Endothelial cell of umbilical vein (primary cell): ENCODE results near the gene RPS14. TPM values are rescaled to one million over a fixed set of nuclear protein-coding genes. Genes with fewer than 3 reads are reported as not detected.

Experiments
- BruUV-seq: library from RNA; stranded (reverse); fragments of 400-500 nt; replicated peaks from 2 replicates; lab custom pipeline; 2021; lab: Mats Ljungman, UMichigan
- CTCF ChIA-PET: fragments of 300-600, 350-600 bp; sonication (Branson Sonifier 250); formaldehyde crosslinking; loops from one replicate; lab custom pipeline; 2021; ENCODE audit warnings: antibody characterized with exemption, inconsistent platforms; lab: Charles Lee
- POLR2A ChIA-PET: fragments of 300-600, 350-600 bp; sonication (Branson Sonifier 250); formaldehyde crosslinking; loops from one replicate; lab custom pipeline; 2021; ENCODE audit warnings: antibody characterized with exemption, inconsistent platforms; lab: Charles Lee
- DNase-seq: peaks from one replicate; pipeline ENCODE4 v3.0.0-alpha.2; 2011; ENCODE audit warnings: low read depth, low spot score
- FAIRE-seq: peaks from 2 replicates; lab custom pipeline; 2011; peaks lifted over from hg19 to GRCh38; lab: Jason Lieb, UNC
- H2AFZ ChIP-seq: 2 replicates; pipeline ENCODE4 v1.6.0; 2012; ENCODE audit warnings: low read depth, low read length, control low read depth, inconsistent platforms
- H3K27ac ChIP-seq: 2 replicates; pipeline ENCODE4 v1.5.1; 2011; ENCODE audit warnings: low read depth, mild to moderate bottlenecking, control low read depth, low read length, moderate library complexity; ENCODE audit not compliant: insufficient read depth
- H3K27me3 ChIP-seq, 2 experiments: 2 replicates each; pipeline versions ENCODE4 v1.6.0 to v1.6.1; 2011; ENCODE audit warnings: low read length in 2 of 2, mixed read lengths in 1 of 2; ENCODE audit not compliant: control insufficient read depth in 2 of 2, insufficient read depth in 2 of 2
- H3K36me3 ChIP-seq, 2 experiments: 2 replicates in 1 of 2; 3 replicates in 1 of 2; pipeline ENCODE4 v1.5.1; 2011; ENCODE audit warnings: low read length in 2 of 2, mild to moderate bottlenecking in 1 of 2, moderate library complexity in 1 of 2; ENCODE audit not compliant: control insufficient read depth in 2 of 2, insufficient read depth in 2 of 2; ENCODE audit errors: extremely low read depth in 1 of 2
- H3K4me1 ChIP-seq: 3 replicates; pipeline ENCODE4 v1.5.1; 2011; ENCODE audit warnings: mild to moderate bottlenecking, low read length; ENCODE audit not compliant: control insufficient read depth, insufficient read depth; ENCODE audit errors: extremely low read depth
- H3K4me2 ChIP-seq: 2 replicates; pipeline ENCODE4 v1.6.1; 2011; ENCODE audit warnings: low read length, control low read depth, mixed read lengths; ENCODE audit not compliant: insufficient read depth
- H3K4me3 ChIP-seq, 3 experiments: fragments of 200-600 bp in 1 of 3; sonication (generic), shearing (Covaris generic) in 1 of 3; replicated peaks in 1 of 3; 2 replicates each; pipeline ENCODE4 v1.5.1; 2011 to 2016; ENCODE audit warnings: control low read depth in 3 of 3, low read length in 3 of 3, mild to moderate bottlenecking in 2 of 3, inconsistent platforms in 1 of 3, low read depth in 1 of 3, moderate library complexity in 1 of 3; ENCODE audit not compliant: insufficient read depth in 1 of 3
- H3K79me2 ChIP-seq: 2 replicates; pipeline ENCODE4 v1.6.0; 2012; ENCODE audit warnings: low read length, inconsistent platforms; ENCODE audit not compliant: control insufficient read depth, insufficient read depth
- H3K9ac ChIP-seq: replicated peaks from 2 replicates; pipeline ENCODE3; 2011; ENCODE audit warnings: low read length, control low read depth; ENCODE audit not compliant: insufficient read depth; ENCODE audit errors: extremely low read depth
- H3K9me1 ChIP-seq: replicated peaks from 3 replicates; pipeline ENCODE4 v1.6.0; 2011; ENCODE audit warnings: mild to moderate bottlenecking, low read length; ENCODE audit not compliant: control insufficient read depth, insufficient read depth; ENCODE audit errors: extremely low read depth
- H3K9me3 ChIP-seq: replicated peaks from 2 replicates; pipeline ENCODE4 v1.5.1; 2012; ENCODE audit warnings: low read length, inconsistent platforms; ENCODE audit not compliant: control insufficient read depth, insufficient read depth
- H4K20me1 ChIP-seq: replicated peaks from 2 replicates; pipeline ENCODE3; 2011; ENCODE audit warnings: mild to moderate bottlenecking, low read length; ENCODE audit not compliant: control insufficient read depth, insufficient read depth; ENCODE audit errors: extremely low read depth
- EZH2 ChIP-seq: IDR thresholded peaks from 2 replicates; pipeline ENCODE4 v1.6.1; 2012; ENCODE audit warnings: borderline replicate concordance, low read depth, mild to moderate bottlenecking, moderate library complexity, low read length, inconsistent platforms; ENCODE audit not compliant: severe bottlenecking
- FOS ChIP-seq: IDR thresholded peaks from 2 replicates; pipeline ENCODE4 v1.6.1; 2011; ENCODE audit warnings: mild to moderate bottlenecking, low read length, moderate library complexity, borderline replicate concordance; ENCODE audit not compliant: insufficient read depth
- GATA2 ChIP-seq: IDR thresholded peaks from 2 replicates; pipeline ENCODE4 v1.7.0; 2011; ENCODE audit warnings: low read depth, mild to moderate bottlenecking, moderate library complexity, mixed read lengths, low read length; ENCODE audit not compliant: insufficient read length, insufficient read depth
- JUN ChIP-seq: IDR thresholded peaks from 2 replicates; pipeline ENCODE4 v1.6.1; 2011; ENCODE audit warnings: borderline replicate concordance, low read depth; ENCODE audit not compliant: insufficient read length, insufficient read depth
- MYC ChIP-seq: IDR thresholded peaks from one replicate; pipeline ENCODE4 v1.6.1; 2011; ENCODE audit warnings: mild to moderate bottlenecking, low read depth, low read length
- POLR2A ChIP-seq: IDR thresholded peaks from 2 replicates; pipeline ENCODE4 v1.6.1; 2012; ENCODE audit warnings: low read depth, mild to moderate bottlenecking, control low read depth, low read length
- POLR2AphosphoS5 ChIP-seq: IDR thresholded peaks from 2 replicates; pipeline ENCODE4 v1.6.1; 2012; ENCODE audit warnings: low read depth, mild to moderate bottlenecking, control low read depth, low read length, moderate library complexity; ENCODE audit not compliant: insufficient read depth
- dilution Hi-C: fragments of 300-500 bp; cut with MboI; formaldehyde crosslinking; loops from one replicate; pipeline ENCODE4 v1.15.0; 2019; ENCODE audit warnings: low sequenced_read_pairs; ENCODE audit not compliant: extremely low pct_ligation_motif_present
- intact Hi-C: fragments of 100-400 bp; cut with micrococcal nuclease; formaldehyde crosslinking; loops from one replicate; pipeline ENCODE4 v1.10.0; 2022
- polyA plus RNA-seq, 4 experiments: library from polyadenylated mRNA; depleted of rRNA in 3 of 4; stranded (reverse) in 3 of 4; unstranded in 1 of 4; fragments of >200 nt; gene quantifications; 2 replicates each; pipeline versions ENCODE4 v1.2.1 to v1.2.3, GENCODE V29; 2011 to 2012; ENCODE audit warnings: missing spikeins in 1 of 4
- total RNA-seq: library from RNA; stranded (reverse); gene quantifications from 2 replicates; pipeline ENCODE4 v1.2.3, GENCODE V29; 2021
- TF ChIP-seq, protein P1 (sequence below): IDR thresholded peaks from 2 replicates; pipeline ENCODE4 v1.6.1; 2011; ENCODE audit not compliant: insufficient read depth, insufficient read length
- TF ChIP-seq, protein P2 (sequence below), 2 donors: IDR thresholded peaks; 1 replicate in 1 of 2; 2 replicates in 1 of 2; pipeline ENCODE4 v1.5.1; 2011; ENCODE audit warnings: low read length in 2 of 2, mild to moderate bottlenecking in 2 of 2, moderate library complexity in 2 of 2, control low read depth in 1 of 2, inconsistent platforms in 1 of 2, low read depth in 1 of 2; ENCODE audit not compliant: insufficient read depth in 1 of 2; ENCODE audit errors: extremely low read depth in 1 of 2

Gene RPS14
- total and polyA plus RNA-seq, 2 donors (not counting 3 experiments of a cell fraction or from before 2014, with no cell fraction given): 1,852 to 5,521 TPM

DNA sequence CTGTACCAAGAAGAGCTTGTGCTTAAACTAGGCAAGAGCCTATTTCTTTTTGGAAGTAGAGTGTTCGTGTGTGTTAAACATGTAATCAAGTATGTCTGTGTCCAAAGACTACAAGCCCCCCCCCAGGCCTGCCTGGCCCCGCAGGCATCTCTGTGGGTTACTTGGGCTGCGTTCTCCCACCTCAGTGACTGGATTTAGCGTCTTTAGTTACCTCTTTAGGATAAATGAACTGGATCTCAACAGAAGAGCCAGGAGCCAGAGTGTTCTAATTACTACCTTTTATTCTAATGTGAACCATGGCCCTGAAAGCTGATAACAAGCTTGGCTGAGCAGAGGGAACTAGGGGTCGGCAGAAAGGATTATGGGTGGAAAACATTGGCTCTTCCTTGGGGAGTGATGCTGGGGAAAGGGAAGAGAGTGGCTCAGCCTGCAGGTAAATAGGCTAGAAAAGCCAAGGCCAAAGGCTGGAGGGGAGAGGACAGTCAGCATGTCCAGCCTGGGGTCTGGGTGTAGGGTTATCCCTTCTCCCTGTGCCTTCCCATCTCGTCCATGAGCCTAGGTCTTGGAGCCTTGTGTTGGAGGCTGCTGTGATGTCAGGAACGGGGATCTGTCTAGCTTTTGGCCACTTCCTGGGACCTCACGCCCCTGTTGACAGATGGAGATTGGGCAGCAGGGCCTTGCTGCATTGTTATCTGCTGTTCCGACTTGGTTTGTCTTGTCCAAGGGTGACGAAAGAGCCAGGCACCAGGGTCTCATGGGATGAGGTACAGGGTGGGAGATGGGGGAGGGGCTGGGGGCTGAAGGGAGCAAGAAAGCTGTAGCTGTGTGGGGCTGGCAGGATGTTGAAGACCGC is 47.9 kb downstream of the RPS14 start:
- CTCF ChIA-PET: interaction anchor here (1.3 to 2.2 kb wide), 2 partner anchors 9 to 34 kb away, joined by 5 to 8 read pairs; no protein-coding TSS in a partner anchor
- Histone ChIP-seq H3K27me3 (no peaks in the 10 kb centered on the region), H3K9ac (no peak overlapping the region), H3K4me1 (no peaks in the 10 kb centered on the region), H3K9me3 (no peaks in the 10 kb centered on the region), H3K9me1 (no peaks in the 10 kb centered on the region), H3K79me2 (no peaks in the 10 kb centered on the region), H2AFZ (no peak overlapping the region), H3K27ac (no peak overlapping the region), H3K36me3 (peaks cover 5 to 16% of the 10 kb centered on the region in 2 experiments), H4K20me1 (no peaks in the 10 kb centered on the region), H3K4me2 (no peak overlapping the region), H3K4me3 (no peak overlapping the region)
- dilution Hi-C loops: no loop called here
- TF ChIP-seq MYC (no peak), FOS (no peak), POLR2AphosphoS5 (no peak), POLR2A (no peak), JUN (no peak), EZH2 (no peak), GATA2 (no peak)
- TF ChIP-seq, protein P1, sequence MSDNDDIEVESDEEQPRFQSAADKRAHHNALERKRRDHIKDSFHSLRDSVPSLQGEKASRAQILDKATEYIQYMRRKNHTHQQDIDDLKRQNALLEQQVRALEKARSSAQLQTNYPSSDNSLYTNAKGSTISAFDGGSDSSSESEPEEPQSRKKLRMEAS: no peak
- TF ChIP-seq, protein P2, sequence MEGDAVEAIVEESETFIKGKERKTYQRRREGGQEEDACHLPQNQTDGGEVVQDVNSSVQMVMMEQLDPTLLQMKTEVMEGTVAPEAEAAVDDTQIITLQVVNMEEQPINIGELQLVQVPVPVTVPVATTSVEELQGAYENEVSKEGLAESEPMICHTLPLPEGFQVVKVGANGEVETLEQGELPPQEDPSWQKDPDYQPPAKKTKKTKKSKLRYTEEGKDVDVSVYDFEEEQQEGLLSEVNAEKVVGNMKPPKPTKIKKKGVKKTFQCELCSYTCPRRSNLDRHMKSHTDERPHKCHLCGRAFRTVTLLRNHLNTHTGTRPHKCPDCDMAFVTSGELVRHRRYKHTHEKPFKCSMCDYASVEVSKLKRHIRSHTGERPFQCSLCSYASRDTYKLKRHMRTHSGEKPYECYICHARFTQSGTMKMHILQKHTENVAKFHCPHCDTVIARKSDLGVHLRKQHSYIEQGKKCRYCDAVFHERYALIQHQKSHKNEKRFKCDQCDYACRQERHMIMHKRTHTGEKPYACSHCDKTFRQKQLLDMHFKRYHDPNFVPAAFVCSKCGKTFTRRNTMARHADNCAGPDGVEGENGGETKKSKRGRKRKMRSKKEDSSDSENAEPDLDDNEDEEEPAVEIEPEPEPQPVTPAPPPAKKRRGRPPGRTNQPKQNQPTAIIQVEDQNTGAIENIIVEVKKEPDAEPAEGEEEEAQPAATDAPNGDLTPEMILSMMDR (IDR thresholded peaks at IDR 0.05; ENCODE audit: extremely low read depth in 1 of 2, insufficient read depth in 1 of 2, low read depth in 1 of 2, low read length in 2 of 2): no peak
- DNase-seq (no peak), FAIRE-seq (no peak)
- intact Hi-C loops: no loop called here
- no TSS peak for BruUV-seq
- POLR2A ChIA-PET: no interaction called here
